Upper lobe of right lung (tissue), 1 donor: ENCODE data around the gene AIM2. TPM values are rescaled to one million over a fixed set of nuclear protein-coding genes. Genes with fewer than 3 reads are reported as not detected.

ENCODE experiments used
- ATAC-seq: fragments of 200-7000 bp; cut with Tn5 transposase; one replicate; pipeline ENCODE4 v1.9.1; 2020; ENCODE audit warnings: mild to moderate bottlenecking, moderate library complexity
- DNase-seq: peaks from one replicate; pipeline ENCODE4 v3.0.0-alpha.2; 2020
- H3K27ac ChIP-seq: fragments of 200-600 bp; one replicate; pipeline ENCODE4 v1.8.0; 2022
- H3K27me3 ChIP-seq: fragments of 200-600 bp; one replicate; pipeline ENCODE4 v1.8.0; 2022; ENCODE audit warnings: mild to moderate bottlenecking
- H3K36me3 ChIP-seq: fragments of 200-600 bp; one replicate; pipeline ENCODE4 v1.8.0; 2022
- H3K4me1 ChIP-seq: fragments of 200-600 bp; one replicate; pipeline ENCODE4 v1.8.0; 2022
- H3K4me3 ChIP-seq: fragments of 200-600 bp; one replicate; pipeline ENCODE4 v1.8.0; 2022; ENCODE audit warnings: mild to moderate bottlenecking
- H3K9me3 ChIP-seq: fragments of 200-600 bp; one replicate; pipeline ENCODE4 v1.8.0; 2022
- CTCF ChIP-seq: fragments of 200-600 bp; IDR thresholded peaks from one replicate; pipeline ENCODE4 v1.8.0; 2022; ENCODE audit warnings: antibody characterized with exemption
- intact Hi-C: fragments of 100-400 bp; cut with DNase I; formaldehyde crosslinking; loops from one replicate; pipeline ENCODE4 v1.11.0; 2022
- total RNA-seq: library from RNA; stranded (reverse); fragmentation: NEBNext Ultra II Directional; extraction: Animal tissue kit (Norgen Biotek cat#: 25700); gene quantifications from one replicate; pipeline ENCODE4 v1.2.1, GENCODE V29; 2021
- donor health status: DM: no; HTN: yes; CAD: no; lungs with severe emphysema.

The AIM2 gene
- total RNA-seq, 1 donor from 2014 or later, result 3.0 TPM

GRCh38 chr1:159077120-159077961, 775 bp upstream of the AIM2 start:
- Histone ChIP-seq H3K9me3 (no peaks in the 10 kb centered on the region), H3K36me3 (no peaks in the 10 kb centered on the region), H3K27ac (peak overlapping the region; percentile 72), H3K4me3 (peak overlapping the region; percentile 21), H3K27me3 (no peaks in the 10 kb centered on the region), H3K4me1 (no peaks in the 10 kb centered on the region)
- DNase-seq (peak; percentile 80), ATAC-seq (peak; percentile 83)
- no peak for TF ChIP-seq CTCF
- intact Hi-C loops, result no loop called here

GRCh38 chr1:159071970-159072582, 4.5 kb downstream of the AIM2 start:
- DNase-seq, result no peak
- Histone ChIP-seq H3K27ac (no peak overlapping the region), H3K4me3 (no peak overlapping the region), H3K9me3 (no peaks in the 10 kb centered on the region), H3K27me3 (no peaks in the 10 kb centered on the region), H3K4me1 (peaks cover 6% of the 10 kb centered on the region), H3K36me3 (no peaks in the 10 kb centered on the region)
- ATAC-seq, result peak; percentile 86
- intact Hi-C loops, result no loop called here
- peak; percentile 81 for TF ChIP-seq CTCF

GRCh38 chr1:159068886-159069285, 7.7 kb downstream of the AIM2 start:
- Histone ChIP-seq H3K36me3 (no peaks in the 10 kb centered on the region), H3K27me3 (no peaks in the 10 kb centered on the region), H3K9me3 (no peaks in the 10 kb centered on the region), H3K4me3 (no peak overlapping the region), H3K27ac (no peak overlapping the region), H3K4me1 (peaks cover 6% of the 10 kb centered on the region)
- no peak for TF ChIP-seq CTCF
- intact Hi-C loops, result no loop called here
- ATAC-seq, result no peak
- no peak for DNase-seq

- Histone ChIP-seq H3K4me3 (no peak overlapping the region), H3K27me3 (no peaks in the 10 kb centered on the region), H3K9me3 (no peaks in the 10 kb centered on the region), H3K27ac (peak overlapping the region; percentile 55), H3K4me1 (peaks cover 6% of the 10 kb centered on the region), H3K36me3 (no peaks in the 10 kb centered on the region)
- intact Hi-C loops, result no loop called here
- TF ChIP-seq CTCF, result no peak
- ATAC-seq (peak; percentile 89), DNase-seq (no peak)
Observed at GRCh38 chr1:159067699-159068621, 8.6 kb downstream of the AIM2 start.

- intact Hi-C loops, result no loop called here
- DNase-seq, result no peak
- H3K4me3 ChIP-seq, result no peak overlapping the region
- H3K27me3 ChIP-seq, result no peaks in the 10 kb centered on the region
- H3K9me3 ChIP-seq, result no peaks in the 10 kb centered on the region
- H3K27ac ChIP-seq, result no peak overlapping the region
- no peak for ATAC-seq
- TF ChIP-seq CTCF, result no peak
- peaks cover 6% of the 10 kb centered on the region for H3K4me1 ChIP-seq
- no peaks in the 10 kb centered on the region for H3K36me3 ChIP-seq
Observed at GRCh38 chr1:159066108-159066507, 10.5 kb downstream of the AIM2 start.
